ENCODE results near the gene ISG20. TPM values are rescaled to one million over a fixed set of nuclear protein-coding genes. Genes with fewer than 3 reads are reported as not detected.

Gene ISG20
- total and polyA plus RNA-seq, 2 donors from 2014 or later, result 7.3 to 25.5 TPM

GRCh38 chr15:88624156-88624970 is 14.5 kb upstream of the ISG20 start:
- Histone ChIP-seq H3K36me3 (ENCODE audit: control insufficient read depth in 2 of 3, insufficient read depth in 3 of 3, low read length in 3 of 3) (peaks cover 0 to 9% (median 8%) of the 10 kb centered on the region in 3 donors), H3K9ac (ENCODE audit: low read length in 3 of 3) (no peak overlapping the region), H3K27ac (ENCODE audit: low read depth in 2 of 2, low read length in 2 of 2) (peak overlapping the region in 1 of 2 donors; percentile 3), H3K4me1 (ENCODE audit: control insufficient read depth in 2 of 3, insufficient read depth in 2 of 3, low read depth in 1 of 3, low read length in 3 of 3) (peaks cover 3 to 19% (median 4%) of the 10 kb centered on the region in 3 donors), H3K4me3 (ENCODE audit: low read length in 3 of 3) (peak overlapping the region in 1 of 3 donors; percentile 7), H3K9me3 (ENCODE audit: control insufficient read depth in 2 of 3, insufficient read depth in 1 of 3, low read length in 3 of 3) (no peaks in the 10 kb centered on the region), H3K27me3 (ENCODE audit: control insufficient read depth, insufficient read depth, low read length) (no peaks in the 10 kb centered on the region)
- TF ChIP-seq CTCF (IDR thresholded peaks at IDR 0.05; ENCODE audit: borderline replicate concordance, extremely low read depth, insufficient read depth), result peak; percentile 58
- intact Hi-C loops (cut with DNase I), result no loop called here
- DNase-seq (peak in 3 of 5 donors; percentile 56 to 85 (median 82)), FAIRE-seq (no peak)

GRCh38 chr15:88624971-88625490 is 13.8 kb upstream of the ISG20 start:
- intact Hi-C loops (cut with DNase I), result no loop called here
- peaks cover 0 to 14% (median 12%) of the 10 kb centered on the region in 3 donors for H3K36me3 ChIP-seq (ENCODE audit: control insufficient read depth in 2 of 3, insufficient read depth in 3 of 3, low read length in 3 of 3)
- no peaks in the 10 kb centered on the region for H3K9me3 ChIP-seq (ENCODE audit: control insufficient read depth in 2 of 3, insufficient read depth in 1 of 3, low read length in 3 of 3)
- peak overlapping the region in 1 of 2 donors; percentile 3 for H3K27ac ChIP-seq (ENCODE audit: low read depth in 2 of 2, low read length in 2 of 2)
- H3K4me1 ChIP-seq (ENCODE audit: control insufficient read depth in 2 of 3, insufficient read depth in 2 of 3, low read depth in 1 of 3, low read length in 3 of 3), result peaks cover 3 to 19% (median 4%) of the 10 kb centered on the region in 3 donors
- H3K4me3 ChIP-seq (ENCODE audit: low read length in 3 of 3), result peak overlapping the region in 1 of 3 donors; percentile 7
- H3K9ac ChIP-seq (ENCODE audit: low read length in 3 of 3), result no peak overlapping the region
- no peaks in the 10 kb centered on the region for H3K27me3 ChIP-seq (ENCODE audit: control insufficient read depth, insufficient read depth, low read length)
- TF ChIP-seq CTCF (IDR thresholded peaks at IDR 0.05; ENCODE audit: borderline replicate concordance, extremely low read depth, insufficient read depth), result no peak
- no peak for DNase-seq
- FAIRE-seq, result no peak

GRCh38 chr15:88625943-88626741 is 12.7 kb upstream of the ISG20 start:
- Histone ChIP-seq H3K4me1 (ENCODE audit: control insufficient read depth in 2 of 3, insufficient read depth in 2 of 3, low read depth in 1 of 3, low read length in 3 of 3) (peaks cover 0 to 17% (median 3%) of the 10 kb centered on the region in 3 donors), H3K4me3 (ENCODE audit: low read length in 3 of 3) (no peak overlapping the region), H3K36me3 (ENCODE audit: control insufficient read depth in 2 of 3, insufficient read depth in 3 of 3, low read length in 3 of 3) (peaks cover 0 to 16% (median 12%) of the 10 kb centered on the region in 3 donors), H3K27ac (ENCODE audit: low read depth in 2 of 2, low read length in 2 of 2) (no peak overlapping the region), H3K9ac (ENCODE audit: low read length in 3 of 3) (no peak overlapping the region), H3K27me3 (ENCODE audit: control insufficient read depth, insufficient read depth, low read length) (no peaks in the 10 kb centered on the region), H3K9me3 (ENCODE audit: control insufficient read depth in 2 of 3, insufficient read depth in 1 of 3, low read length in 3 of 3) (no peaks in the 10 kb centered on the region)
- FAIRE-seq (no peak), DNase-seq (no peak)
- TF ChIP-seq CTCF (IDR thresholded peaks at IDR 0.05; ENCODE audit: borderline replicate concordance, extremely low read depth, insufficient read depth), result no peak
- intact Hi-C loops (cut with DNase I), result no loop called here

All from kidney (tissue), 14 donors.